Stimulated activated CD4-positive, alpha-beta T cell treated with anti-CD3 and anti-CD28 coated beads, Interleukin-4, amount 100 ng/mL, for 24 hours (primary cell): ENCODE data around the gene NUDT14.

Experiments used
- DNase-seq: peaks from one replicate; pipeline ENCODE4 v3.0.0-alpha.2; 2020

Gene NUDT14

GRCh38 chr14:105180592-105181548 is at the start of gene NUDT14:
TSS of gene NUDT14 (minus strand) at chr14:105181312. CDS start at chr14:105181209, 103 bp downstream.
- peak; percentile 75 for DNase-seq

DNA sequence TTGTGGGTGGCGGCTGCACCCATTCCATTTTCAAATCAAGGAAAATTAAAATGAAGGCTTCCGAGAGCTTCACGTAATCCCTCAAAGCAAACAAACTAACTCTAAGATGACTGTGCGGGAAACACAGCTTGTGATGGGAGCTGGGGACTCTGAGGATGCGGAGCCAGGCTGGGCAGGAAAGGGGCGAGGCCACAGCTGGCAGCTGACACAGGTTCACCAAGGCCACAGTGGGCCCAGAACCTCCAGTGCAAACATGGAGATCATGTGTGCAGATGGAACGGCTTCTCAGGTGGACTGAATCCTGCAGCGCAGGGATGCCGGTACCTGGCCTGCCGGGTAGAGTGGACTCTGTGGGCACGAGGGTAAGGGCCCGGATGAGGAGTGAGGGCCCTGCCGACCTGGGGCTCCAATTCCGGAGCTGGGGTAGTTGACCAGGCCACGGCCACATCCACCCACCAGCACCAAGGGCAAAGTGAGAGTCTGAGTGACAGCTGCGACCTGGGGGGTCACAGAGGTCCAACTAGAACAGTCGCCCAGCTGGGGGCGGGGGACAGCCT is 48.1 kb upstream of the NUDT14 start:
- DNase-seq: no peak

- no peak for DNase-seq
Measured at GRCh38 chr14:105228562-105228961, 47.5 kb upstream of the NUDT14 start.

- DNase-seq: no peak
Measured at GRCh38 chr14:105227346-105227745, 46.2 kb upstream of the NUDT14 start.

DNA sequence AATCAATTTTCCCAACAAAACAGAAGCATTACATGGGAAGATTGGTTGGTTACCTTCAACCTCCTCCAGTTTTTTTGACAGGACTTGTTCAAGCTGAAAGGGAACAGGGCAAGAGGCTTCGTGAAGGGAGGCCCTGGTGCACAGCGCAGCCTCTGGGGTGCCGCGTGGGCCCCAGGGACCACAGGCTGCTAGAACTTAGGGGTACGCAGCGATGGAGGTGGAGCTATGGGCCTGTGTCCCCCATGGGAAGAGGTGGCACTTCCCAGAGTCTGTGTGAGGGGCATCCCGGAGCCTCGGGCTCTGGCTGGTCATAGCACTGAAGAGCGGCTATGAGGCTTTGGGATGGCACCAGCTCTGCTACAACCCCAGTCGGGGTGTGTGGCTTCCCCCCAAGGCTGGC is 45.1 kb upstream of the NUDT14 start:
- DNase-seq: no peak

DNA sequence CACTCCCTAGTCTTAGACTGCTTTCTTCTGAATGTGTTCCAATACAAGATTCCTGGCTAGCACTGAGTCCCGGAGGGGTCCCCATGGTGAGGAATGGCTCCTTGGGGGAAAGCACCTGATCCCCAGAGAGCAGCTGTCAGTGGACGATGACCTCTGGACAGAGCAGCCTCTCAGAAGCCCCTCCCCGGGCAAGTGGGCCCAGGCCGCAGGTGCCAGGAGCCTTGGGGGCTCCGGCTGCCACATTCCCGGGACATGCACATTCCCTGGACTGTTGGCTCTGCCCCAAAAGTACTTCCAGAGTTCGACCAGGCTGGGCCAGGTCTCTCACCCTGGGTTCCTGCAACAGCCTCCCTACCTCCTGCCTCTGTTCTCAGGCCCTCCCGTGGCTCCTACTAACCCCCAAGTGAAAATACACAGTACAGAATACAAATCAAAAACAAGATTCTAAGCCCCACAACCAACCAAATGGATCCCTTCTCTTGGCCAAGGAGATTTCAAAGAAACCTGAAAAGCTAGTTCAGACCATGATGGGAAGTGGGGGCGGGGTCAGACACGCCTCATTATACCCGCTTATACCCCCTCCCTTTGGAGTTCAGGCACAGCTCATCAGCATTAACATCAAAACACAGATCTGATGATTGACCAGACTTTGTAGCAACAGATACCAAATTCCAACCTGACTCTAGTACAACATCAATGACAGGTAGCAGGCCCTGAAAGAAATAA is 43.9 kb upstream of the NUDT14 start:
- DNase-seq: no peak

DNA sequence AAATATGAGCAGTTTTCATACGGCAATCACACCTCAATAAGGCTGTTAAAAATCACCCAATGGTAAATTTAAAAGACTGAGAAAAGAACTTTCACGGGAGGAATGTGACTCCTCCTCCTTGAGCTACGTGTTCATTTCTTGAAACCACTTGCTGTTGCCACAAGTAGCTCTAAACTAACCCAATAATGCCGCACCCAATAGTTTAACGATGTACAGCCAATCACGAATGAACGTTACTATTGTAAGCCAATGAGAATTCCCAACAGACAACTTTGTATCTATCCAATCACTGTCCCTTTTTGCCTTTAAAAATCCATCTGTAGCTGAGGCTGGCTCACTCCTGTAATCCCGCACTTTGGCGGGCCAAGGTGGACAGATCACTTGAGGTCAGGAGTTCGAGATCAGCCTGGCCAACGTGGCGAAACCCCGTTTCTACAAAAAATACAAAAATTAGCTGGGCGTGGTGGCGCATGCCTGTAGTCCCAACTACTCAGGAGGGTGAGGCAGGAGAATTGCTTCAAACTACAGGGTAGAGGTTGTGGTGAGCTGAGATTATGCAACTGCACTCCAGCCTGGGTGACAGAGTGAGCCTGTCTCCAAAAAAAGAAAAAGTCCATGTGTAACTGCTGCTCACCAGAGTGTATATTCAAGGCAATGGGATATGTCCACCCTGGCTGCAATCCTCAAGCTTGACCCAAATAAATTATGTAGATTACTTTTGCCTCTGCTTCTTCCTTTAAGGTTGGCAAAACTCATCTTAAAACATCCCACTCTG is 42.8 kb upstream of the NUDT14 start:
- no peak for DNase-seq

DNA sequence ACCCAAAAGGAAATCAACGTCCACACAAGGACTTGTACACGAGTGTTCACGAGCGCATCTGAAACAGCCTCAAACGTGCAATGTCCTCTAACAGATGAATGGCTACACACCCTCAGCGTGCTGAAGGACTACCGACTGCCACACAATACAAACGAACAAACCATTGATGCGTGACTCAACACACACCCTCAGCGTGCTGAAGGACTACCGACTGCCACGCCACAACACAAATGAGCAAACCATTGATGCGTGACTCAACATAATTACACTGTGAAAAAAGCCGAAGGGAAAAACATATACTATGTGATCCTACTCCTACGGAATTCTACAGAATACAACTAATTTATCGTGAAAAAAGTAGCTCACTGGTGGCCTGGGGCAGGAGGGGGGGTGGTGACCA is 42.1 kb upstream of the NUDT14 start:
- DNase-seq: no peak

GRCh38 chr14:105221598-105222178 is 40.6 kb upstream of the NUDT14 start:
- no peak for DNase-seq

GRCh38 chr14:105220699-105221597 is 39.8 kb upstream of the NUDT14 start:
- no peak for DNase-seq

- no peak for DNase-seq
Measured at GRCh38 chr14:105219753-105220152, 38.6 kb upstream of the NUDT14 start.

GRCh38 chr14:105219043-105219612 is 38.0 kb upstream of the NUDT14 start:
- DNase-seq: no peak

- DNase-seq: no peak
Measured at GRCh38 chr14:105218611-105219010, 37.5 kb upstream of the NUDT14 start.

DNA sequence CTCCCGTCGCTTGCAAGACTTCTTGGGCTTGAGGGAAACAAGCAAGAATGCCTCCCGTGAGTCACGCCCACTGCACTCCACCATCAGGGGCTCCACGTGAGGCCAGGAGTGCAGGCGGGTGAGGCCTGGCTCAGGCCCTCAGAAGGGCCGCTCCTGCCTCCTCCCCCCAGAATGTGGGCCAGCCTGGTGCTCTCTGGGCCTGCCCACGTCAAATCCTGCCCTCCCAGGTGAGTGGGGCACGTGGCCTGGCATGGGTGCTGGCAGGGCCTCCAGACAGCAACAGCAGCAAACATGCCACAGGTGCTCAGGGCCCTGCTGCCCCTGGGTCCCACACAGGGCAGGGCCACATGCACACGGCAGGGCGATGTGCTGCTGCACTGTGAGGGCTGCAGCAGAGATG is 36.7 kb upstream of the NUDT14 start:
- DNase-seq: no peak

DNA sequence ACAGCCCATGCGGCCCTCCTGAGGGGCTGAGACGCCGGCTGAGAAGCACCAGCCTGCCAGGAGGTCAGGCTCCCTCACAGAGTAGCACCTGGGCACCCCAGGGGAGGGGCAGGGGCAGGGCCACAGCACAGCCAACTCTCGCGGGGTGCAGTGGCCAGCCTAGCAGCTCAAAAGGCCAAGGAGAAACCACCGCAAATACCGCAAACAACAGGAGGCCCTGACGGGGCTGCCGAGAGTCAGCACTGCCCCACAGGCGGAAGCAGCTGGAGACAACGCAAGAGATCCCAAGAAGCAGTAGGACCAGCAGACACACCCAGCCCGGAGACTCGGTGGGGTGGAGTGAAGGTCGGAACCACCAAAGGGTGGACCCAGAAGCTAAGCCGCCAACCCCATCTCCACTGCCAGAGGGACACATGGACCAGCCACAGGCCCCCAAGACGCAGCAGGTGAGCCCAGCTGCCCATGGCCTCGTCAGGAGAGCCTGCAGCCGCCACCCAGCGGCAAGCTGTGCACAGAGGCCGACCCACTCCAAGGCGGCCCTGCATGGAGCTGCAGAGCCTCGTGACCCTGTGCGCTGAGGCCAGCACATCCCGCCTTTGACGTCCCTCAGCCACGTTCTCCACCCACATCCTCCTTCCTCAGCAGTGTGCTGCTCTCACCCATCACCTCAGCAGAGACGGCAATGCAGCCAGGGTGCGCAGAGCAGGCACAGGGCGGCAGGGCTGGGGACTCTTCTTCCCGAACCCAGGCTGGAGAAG is 35.6 kb upstream of the NUDT14 start:
- no peak for DNase-seq

- DNase-seq: no peak
Measured at GRCh38 chr14:105215602-105216001, 34.5 kb upstream of the NUDT14 start.

GRCh38 chr14:105214324-105214915 is 33.3 kb upstream of the NUDT14 start:
- DNase-seq: no peak

GRCh38 chr14:105213361-105213760 is 32.2 kb upstream of the NUDT14 start:
- no peak for DNase-seq

- DNase-seq: no peak
Measured at GRCh38 chr14:105212541-105213300, 31.6 kb upstream of the NUDT14 start.
